Measurements from ENCODE around the gene PHAF1.

PHAF1 gene

GRCh38 chr16:67164599-67165061 lies 54.9 kb downstream of the PHAF1 start, which contains the start of gene HSF4:
TSS of gene HSF4 (plus strand) at chr16:67164745. CDS start at chr16:67164812, 67 bp downstream.
- FAIRE-seq: no peak

GRCh38 chr16:67165121-67166078 lies 55.7 kb downstream of the PHAF1 start:
- no peak for FAIRE-seq

GRCh38 chr16:67166110-67166547 lies 56.4 kb downstream of the PHAF1 start:
- FAIRE-seq: no peak

GRCh38 chr16:67166598-67167168 lies 56.9 kb downstream of the PHAF1 start:
- no peak for FAIRE-seq

GRCh38 chr16:67167588-67167987 lies 57.8 kb downstream of the PHAF1 start:
- FAIRE-seq: no peak

- FAIRE-seq: no peak
Measured at GRCh38 chr16:67169011-67169451, 59.3 kb downstream of the PHAF1 start.

GRCh38 chr16:67169642-67170167 lies 60.0 kb downstream of the PHAF1 start:
- FAIRE-seq: no peak

GRCh38 chr16:67170168-67170948 lies 60.6 kb downstream of the PHAF1 start, which contains the start of gene NOL3:
TSS of gene NOL3 (plus strand) at chr16:67170538.
- no peak for FAIRE-seq

- no peak for FAIRE-seq
Measured at GRCh38 chr16:67170949-67171649, 61.4 kb downstream of the PHAF1 start.

GRCh38 chr16:67173323-67173722 lies 63.6 kb downstream of the PHAF1 start:
- FAIRE-seq: no peak

- FAIRE-seq: no peak
Measured at GRCh38 chr16:67173808-67174705, 64.3 kb downstream of the PHAF1 start.

- FAIRE-seq: no peak
Measured at GRCh38 chr16:67174706-67175231, 65.0 kb downstream of the PHAF1 start.

- no peak for FAIRE-seq
Measured at GRCh38 chr16:67176662-67177061, 66.9 kb downstream of the PHAF1 start.

- FAIRE-seq: no peak
Measured at GRCh38 chr16:67177743-67178699, 68.3 kb downstream of the PHAF1 start.

- FAIRE-seq: no peak
Measured at GRCh38 chr16:67179421-67180080, 69.8 kb downstream of the PHAF1 start.

GRCh38 chr16:67180166-67180565 lies 70.4 kb downstream of the PHAF1 start:
- no peak for FAIRE-seq

- no peak for FAIRE-seq
Measured at GRCh38 chr16:67181346-67181745, 71.6 kb downstream of the PHAF1 start.

- FAIRE-seq: no peak
Measured at GRCh38 chr16:67182288-67182687, 72.5 kb downstream of the PHAF1 start.

GRCh38 chr16:67183284-67183626 lies 73.5 kb downstream of the PHAF1 start:
- no peak for FAIRE-seq

Measured in islet of Langerhans (tissue), 1 donor.